COLO829 (cell line): ENCODE data around the gene TMEM185B.
"Not testable (repeated sequence)": the region's sequence is repeated elsewhere in the genome, so short reads cannot be mapped to it uniquely, and the experiment has no call there.

Source experiments
- DNase-seq: peaks from one replicate; pipeline ENCODE4 v3.0.0; 2012; ENCODE audit warnings: low spot score

TMEM185B gene

DNA sequence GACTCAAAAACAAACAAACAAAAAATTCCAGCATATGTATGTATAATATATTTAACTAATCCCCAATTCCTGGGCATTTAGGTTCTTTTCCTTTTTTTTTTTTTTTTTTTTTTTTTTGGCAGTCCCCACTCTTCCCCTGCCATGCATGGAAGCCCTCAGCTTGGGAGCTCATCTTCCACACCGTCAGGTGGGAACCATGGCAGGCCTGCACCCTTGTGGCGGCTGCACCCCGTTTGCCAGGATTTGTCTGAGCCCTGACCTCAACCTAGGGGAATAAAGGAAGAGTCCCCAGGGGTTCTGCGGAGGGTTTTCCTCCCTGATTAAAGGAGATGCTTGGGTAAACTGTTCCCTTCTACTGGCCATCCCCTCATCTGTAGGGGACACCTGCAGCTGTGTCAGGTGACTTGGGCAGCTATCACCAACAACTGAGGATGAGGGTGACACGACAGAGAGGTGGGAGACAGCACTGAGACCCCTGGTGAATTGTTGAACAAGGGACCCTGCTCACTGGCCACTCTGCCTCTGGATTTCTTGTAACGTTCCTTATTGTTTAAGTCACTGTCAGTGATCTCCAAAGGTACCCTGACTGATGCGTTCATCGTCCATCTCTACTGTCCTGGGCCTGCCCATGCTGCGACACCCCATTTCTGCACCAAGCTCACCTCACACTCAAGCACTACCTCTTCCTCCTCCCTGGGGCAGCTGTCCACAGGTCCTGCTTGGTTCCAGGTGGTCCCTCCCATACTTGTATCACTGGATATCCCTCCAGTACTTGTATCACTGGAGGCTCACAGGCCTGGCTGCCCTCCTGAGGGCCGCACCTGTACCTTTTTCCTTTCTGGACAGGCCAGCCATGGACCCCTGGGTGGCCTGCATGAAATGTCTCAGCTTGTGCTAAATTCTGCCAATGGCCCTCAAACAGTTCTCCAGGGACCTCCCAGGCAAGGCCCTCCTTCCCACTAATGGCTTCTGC, 14.5 kb downstream of the TMEM185B start:
- no peak for DNase-seq

DNA sequence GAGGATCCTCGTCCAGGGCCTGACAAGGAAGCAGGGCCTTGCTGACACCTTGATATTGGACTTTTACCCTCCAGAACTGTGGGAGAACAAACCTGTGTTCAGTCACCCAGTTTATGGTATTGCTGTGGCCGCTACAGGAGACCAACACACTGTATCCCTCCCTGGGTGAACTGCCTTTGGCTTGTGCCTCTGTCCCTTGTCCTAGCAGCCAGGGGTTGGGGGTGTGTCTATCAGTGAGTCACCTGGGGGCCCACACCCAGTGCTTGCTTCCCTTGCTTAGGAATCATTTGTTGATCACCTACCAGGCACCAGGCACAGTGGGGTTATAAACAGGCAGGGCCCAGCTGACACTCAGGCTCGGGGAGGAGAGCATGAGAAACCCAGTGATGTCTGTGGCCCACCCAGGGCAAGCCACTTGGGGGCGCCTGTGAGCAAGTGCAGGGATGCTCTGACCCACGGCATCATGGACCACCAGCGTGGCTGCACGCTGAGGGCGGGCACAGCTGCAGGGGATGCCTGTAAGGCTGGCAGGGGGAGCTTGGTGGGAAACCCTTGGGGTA, 17.1 kb downstream of the TMEM185B start:
- no peak for DNase-seq

DNA sequence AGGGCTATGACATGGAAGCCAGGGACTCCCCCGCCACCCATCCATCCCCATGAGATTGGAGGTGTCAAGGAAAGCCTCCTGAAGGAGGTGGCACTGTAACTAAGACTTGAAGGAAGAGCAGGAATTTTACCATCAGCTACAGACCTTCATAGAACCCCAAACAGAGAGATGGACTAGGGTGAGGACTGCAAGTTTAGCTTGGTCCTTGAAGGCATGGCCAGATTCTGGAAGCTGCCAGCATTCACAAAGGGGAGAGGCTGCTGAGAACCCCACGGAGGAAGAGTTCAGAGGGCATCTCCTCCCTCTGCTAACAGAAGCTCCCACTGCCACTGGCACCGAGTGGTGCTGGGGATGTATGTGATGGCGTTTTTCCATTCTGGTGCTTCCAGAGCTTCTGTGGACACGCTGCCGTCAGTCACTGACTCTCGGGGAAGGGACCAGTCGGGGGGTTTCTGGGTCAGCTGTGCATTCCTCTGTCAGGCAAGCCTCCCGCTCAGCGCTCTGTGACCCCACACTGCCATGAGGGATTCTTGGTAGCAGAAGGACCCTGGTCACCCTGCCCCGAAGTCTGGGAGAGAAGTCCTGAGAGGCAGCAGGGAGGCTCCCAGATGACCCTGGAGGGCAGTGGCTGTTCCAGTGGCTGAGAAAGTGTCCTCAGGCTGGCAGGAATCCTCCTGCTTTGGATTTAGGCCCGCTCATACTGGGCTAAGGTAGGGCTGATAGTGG, 18.1 kb downstream of the TMEM185B start:
- DNase-seq, result no peak

DNA sequence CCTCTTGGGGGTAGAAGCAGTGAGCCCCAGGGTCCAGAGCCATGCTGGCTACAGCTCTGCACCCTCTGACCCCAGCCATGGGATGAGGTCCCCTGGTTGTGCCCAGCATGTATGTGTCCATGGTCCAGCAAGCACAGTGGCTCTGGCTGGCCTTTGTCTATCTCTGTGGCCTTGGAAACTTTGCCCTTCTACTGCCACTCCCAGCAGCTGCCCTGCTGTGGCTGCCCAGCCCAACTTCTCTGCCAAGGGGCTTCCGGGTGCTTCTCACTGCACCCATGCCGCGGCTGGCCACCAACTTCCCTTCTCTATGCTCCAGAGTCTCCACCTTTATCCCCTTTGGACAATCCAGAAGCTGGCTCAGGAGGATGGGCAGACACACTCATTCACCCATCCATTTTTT, 18.8 kb downstream of the TMEM185B start:
- DNase-seq, result no peak

DNA sequence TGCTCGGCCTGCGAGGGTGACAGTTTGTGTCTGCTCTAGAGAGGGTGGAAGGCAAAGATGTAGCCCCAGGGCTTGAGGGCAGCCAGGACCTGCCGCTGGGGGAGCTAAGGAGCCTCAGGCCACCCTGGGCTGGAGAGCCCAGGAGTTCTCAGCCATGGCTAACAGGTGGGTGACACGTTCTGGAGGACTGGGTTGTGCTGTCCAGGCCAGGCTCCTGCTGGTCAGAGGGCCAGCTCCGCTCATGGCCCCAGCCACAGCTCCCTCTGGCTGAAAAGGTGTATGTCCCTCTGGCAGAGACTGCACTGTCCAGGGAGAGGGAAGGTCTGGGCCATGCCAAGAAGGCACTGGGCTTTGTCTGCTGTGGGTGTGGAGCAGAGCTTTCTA, 19.2 kb downstream of the TMEM185B start:
- DNase-seq, result no peak

DNA sequence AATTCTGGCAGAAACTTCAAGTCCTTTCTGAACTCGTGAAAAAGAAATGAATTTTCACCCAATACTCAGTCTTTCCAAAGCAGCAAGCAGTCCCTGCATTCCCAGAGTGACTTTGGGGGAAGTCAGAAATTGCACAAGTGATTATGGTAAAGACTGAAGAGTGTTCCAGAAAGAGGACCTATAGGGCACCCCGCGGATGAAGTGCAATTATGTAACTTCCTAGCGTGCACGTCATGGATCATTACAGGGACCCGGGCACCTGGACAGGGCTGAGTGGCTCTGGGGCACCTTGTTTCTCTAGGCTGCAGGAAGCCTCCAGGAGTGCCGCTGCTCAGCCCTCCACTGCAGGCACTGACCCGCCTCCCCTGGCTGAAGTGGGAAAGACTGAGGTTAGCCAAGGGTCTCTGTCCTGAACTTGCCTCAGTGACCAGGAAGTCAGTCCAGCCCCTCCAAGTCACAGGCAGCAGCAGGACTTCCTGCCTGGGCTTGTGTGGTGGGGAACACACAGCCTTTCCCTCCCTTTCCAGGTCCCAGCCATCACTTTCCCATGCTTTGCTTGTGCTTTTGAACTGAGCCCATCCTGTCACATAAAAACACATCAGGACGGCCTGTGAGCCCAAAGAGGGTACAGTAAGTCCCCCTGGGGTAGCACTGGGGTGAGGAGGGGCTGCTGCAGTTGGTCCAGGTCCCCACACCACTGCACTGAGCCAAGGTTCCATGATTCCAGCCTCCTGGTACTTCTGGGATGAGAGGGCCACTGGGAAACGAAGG, 19.8 kb downstream of the TMEM185B start:
- no peak for DNase-seq

DNA sequence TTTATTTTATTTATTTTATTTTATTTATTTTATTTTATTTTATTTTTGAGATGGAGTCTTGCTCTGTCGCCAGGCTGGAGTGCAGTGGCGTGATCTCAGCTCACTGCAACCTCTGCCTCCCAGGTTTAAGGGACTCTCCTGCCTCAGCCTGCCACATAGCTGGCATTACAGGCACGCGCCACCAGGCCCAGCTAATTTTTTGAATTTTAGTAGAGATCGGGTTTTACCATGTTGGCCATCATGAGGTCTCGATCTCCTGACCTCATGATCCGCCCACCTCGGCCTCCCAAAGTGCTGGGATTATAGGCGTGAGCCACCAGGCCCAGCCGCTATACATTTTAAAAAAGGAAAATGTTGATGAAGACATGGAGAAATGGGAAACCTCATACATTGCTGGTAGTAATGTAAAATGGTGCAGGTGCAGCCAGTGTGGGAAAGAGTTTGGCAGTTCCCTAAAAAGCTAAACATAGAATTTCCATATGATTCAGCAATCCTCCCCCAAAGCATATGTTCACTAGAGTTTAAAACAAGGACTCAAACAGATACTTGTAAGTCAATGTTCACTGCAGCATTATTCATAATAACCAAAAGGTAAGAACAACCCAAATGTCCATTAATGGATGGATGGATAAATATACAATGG, 23.3 kb downstream of the TMEM185B start:
- DNase-seq, result not testable (repeated sequence)

DNA sequence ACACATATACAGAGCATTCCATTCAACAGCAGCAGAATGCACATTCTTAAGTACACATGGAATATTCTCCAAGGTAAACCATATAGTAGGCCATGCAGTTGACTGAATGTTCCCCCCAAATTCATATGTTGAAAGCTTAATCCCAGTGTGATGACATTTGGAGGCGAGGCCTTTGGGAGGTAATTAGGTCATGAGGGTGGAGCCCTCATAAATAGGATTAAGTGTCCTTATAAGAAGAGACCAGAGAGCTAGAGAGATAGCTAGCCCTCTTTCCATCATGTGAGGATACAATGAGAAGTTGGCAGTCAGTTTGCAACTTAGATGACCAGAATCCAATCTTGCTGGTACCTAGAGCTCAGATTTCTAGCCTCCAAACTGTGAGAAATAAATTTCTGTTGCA, 27.6 kb downstream of the TMEM185B start:
- no peak for DNase-seq

DNA sequence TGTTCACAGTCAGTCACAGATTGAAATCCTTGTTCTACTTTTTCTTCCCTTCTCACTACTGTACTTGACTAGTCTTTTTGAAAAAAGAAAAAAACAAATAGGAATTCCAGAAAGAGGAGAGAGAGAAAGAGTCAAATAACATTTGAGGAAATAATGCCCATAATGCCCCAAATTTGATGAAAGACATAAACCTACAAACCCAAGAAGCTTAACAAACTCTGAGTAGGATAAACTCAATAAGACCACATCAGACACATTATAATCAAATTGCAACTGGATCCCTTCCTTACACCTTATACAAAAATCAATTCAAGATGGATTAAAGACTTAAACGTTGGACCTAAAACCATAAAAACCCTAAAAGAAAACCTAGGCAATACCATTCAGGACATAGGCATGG, 30.9 kb downstream of the TMEM185B start:
- no peak for DNase-seq

DNA sequence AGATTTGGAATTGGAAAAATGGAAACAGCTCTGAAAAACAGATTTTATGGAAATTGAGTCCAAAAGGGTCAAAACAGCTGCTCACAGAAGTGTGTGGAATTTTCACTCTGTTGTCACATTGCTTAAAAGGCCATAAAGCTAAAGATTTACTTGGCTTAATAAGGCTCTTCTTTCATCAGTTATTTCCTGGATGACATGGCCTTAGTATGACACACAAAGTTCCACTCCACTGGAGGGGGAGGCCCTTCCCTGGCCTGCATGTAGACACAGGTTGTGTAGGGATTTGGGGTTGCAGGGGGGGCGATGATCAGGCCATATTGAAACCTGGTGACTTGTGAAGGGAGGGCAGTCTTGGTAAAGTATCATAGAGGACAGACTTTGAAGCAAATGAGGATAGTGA, 34.0 kb downstream of the TMEM185B start:
- DNase-seq, result no peak

DNA sequence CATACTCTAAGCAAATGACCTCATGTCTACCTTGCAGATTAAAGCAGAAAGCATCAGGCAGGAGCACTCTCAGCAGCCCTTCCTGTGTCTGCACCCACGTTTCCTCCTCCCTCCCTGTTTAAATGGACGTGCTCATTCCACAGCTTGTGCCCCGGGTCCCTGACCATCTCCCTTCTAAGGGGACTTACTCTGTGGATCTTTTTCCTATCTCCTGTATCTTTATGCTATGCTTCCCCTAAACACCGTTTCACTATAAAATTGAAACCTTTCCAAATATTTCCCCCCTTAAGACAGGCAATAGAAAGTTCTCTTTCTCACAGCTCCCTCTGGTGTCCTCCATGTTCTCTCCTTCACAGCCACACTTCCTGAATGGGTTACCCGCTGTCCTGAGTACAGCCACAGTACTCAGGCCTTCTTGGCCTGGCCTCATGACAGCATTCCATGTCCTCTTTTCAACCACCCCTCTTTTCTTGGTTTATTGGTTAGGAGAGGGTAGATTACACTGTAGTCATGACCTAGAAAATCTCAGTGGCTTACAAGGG, 41.1 kb downstream of the TMEM185B start:
- DNase-seq, result no peak

DNA sequence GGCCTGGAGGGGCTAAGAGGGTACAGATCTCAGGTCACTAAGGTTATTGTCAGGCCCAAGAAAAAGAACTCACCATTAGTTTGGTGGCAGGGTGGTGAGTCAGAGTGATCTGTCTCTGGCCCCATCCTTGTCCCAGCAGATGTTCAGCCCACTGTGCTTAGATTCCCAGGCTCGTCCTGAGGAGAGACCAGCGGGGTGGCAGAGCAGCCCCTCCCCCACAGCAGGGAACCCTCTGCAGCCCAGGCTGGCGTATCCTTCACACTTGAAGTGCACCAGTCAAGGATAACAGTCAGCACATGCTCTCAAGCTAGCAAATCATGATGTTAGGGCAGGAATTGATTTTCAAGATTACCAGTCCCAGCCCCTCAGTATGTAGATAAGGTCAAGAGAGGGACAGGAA, 43.1 kb downstream of the TMEM185B start:
- no peak for DNase-seq

DNA sequence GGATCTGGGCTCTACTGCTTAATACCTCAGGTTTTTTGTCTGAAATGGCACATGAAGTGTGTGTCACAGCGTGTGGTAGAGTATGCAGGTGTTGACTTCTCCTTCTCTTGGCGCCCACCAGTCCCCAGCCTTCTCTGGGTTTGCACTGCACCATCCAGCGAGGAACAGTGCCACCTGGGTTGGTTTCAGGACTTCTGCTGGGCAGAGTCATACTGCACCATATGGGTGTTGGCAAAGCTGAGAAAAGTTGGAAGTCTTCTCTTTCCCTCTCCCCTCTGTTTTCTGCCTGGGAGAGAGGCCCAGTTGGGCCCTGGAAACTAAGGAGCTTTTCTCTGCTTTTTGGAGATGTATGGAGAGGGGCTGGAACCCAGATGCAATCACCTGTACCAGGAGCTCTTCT, 43.8 kb downstream of the TMEM185B start:
- DNase-seq, result no peak

DNA sequence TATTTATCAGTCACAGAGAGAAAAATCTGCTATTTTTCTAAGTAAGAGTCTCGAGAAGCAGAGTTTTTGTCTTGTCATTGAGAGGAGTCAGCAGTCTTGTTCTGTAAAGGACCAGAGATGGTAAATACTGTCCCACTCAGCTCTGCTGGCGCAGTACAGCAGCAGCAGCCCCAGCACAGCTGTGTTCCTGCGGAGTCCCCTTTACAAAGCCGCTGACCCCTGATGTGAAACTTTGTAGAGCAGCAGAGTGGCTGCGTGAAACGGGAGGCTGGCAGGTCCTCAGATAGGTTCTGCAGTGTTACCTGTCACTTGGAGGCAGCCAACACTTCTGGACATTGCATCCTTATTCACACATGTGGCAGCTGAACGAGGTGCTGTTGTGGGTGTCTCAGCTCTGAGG, 45.2 kb downstream of the TMEM185B start:
- no peak for DNase-seq

DNA sequence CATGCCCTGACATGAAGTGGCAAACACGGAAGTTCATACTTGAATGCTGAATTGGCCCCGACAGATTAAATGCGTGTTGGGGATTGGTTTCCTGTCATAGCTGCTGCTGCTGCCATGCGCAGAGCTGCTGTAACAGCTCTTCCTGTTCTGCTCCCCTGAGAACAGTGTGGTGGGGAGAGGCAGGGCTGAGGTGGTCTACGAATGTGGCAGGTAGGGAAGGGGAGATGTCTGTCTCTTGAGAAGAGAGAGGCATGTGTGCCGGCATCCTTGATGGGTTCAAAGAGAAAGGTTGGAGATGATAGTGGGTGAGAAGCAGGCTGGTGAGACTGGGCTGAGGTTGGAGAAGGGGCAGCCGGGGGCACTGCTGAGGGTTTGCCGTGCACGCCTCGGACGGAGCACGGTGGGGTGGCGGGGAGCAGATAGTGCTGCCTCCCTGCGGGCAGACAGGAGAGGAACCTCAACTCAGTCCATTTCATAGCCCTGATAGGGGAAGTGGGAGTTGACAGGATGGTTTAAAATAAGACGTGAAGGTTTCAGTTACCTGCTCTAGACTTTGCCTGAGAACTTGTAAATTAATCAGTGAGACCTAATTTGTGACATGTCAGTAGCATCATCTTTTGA, 46.1 kb downstream of the TMEM185B start:
- DNase-seq, result no peak

DNA sequence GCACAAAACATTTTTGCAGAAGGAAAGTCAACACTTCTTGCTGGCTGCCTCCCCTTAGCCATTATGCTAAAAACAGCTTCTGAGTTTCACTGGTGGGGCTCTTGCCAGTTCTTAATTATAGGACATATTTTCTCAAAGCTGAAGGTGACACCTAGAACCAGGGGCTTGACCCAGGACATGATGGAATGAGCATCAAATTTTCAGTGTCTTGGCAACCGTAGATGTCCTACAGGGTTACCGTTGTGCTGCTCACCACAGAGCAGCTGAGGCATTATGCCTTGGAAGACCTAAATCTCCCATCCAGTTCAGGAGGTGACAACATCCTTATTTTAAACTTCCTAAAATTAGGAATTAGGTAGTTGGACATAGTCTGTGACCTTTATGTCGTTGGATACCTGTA, 46.7 kb downstream of the TMEM185B start:
- DNase-seq, result no peak

DNA sequence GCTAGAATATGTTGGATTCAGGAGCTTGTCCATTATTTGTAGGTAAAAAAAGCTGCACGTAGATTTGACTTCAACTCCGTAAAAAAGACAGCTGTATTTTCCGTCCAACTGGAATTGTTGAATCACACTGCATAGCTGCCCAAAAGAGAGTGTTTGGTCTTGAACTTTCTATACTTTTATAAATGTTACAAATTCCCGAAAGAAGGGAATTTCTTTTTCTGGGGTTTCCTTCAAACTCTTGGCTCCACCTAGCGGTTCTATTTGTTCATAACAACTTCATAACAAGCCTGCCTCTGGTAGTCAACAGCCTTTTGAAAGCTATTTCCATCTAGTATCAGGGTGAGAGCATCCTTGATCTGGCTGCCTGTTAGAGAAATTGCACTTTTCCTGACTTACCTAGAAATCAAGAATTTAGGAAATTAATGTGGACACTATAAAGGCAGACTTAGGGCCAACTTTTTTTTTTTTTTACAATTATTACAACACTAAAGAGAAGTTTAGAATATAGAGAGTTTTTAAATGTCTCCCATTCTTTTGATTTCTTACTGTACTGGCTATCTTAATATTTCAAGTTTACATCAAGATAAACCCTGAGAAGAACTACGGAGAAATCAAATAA, 48.1 kb downstream of the TMEM185B start:
- peak; percentile 69 for DNase-seq
